ENCODE results near the gene SLC6A9.

SLC6A9 gene

GRCh38 chr1:44049839-44050238, 18.6 kb upstream of the SLC6A9 start:
- in situ Hi-C loops (cut with MboI; ENCODE audit: low sequenced_read_pairs), result loop anchor here (10.0 to 25.0 kb wide), 2 partner anchors 288 to 515 kb away; partner anchors contain the start of gene PTPRF

DNA sequence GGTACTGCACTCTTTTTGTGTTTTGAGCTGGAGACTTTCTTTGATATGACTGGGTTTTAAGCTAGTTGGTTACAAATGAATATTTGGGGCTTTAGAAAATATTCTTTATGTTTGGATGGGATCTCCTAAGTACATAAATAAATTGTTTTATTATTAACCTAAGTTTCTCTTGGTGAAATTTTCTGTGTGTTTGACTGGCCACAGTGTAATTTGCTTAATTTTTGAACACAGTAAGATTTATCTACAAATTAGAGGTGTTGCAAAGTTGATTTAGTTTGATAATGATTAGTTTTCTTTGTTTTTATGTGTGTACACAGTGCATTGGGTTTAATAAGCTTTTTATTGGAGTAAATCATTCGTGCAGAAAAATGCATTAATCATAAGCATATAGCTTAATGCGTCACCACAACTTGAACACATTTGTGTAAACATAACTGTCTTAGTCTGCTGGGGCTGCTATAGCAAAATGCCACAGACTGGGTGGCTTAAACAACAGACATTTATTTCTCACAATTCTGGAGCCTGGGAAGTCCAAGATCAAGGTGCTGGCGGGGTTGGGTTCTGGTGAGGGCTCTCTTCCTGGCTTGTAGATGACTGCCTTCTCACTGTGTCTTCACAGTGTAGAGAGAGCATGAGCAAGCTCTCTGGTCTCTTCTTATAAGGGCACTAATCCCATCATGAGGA, 17.4 kb upstream of the SLC6A9 start:
- in situ Hi-C loops (cut with MboI; ENCODE audit: low sequenced_read_pairs), result loop anchor here (10.0 to 25.0 kb wide), 2 partner anchors 286 to 514 kb away; partner anchors contain the start of gene PTPRF

DNA sequence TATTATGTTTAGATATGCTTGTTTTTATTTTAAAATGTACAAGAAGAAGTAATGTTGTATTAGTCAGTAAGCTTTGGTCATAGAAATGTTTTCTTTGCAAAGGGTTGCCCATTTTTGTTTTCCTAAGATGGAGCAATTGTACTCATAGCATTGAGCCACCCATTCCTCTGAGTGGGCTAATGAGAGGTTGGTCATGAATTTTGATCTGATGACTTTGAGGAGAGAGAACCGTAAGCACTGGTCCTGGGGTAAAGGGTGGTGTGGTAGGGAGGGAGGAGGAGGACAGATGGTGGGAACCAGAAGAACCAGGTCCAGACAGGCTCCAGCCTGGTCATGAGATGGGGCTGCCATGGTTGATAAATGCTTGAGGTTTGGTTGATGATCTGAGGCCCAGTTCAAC, 15.9 kb upstream of the SLC6A9 start:
- in situ Hi-C loops (cut with MboI; ENCODE audit: low sequenced_read_pairs), result loop anchor here (10.0 to 25.0 kb wide), 2 partner anchors 285 to 512 kb away; partner anchors contain the start of gene PTPRF

DNA sequence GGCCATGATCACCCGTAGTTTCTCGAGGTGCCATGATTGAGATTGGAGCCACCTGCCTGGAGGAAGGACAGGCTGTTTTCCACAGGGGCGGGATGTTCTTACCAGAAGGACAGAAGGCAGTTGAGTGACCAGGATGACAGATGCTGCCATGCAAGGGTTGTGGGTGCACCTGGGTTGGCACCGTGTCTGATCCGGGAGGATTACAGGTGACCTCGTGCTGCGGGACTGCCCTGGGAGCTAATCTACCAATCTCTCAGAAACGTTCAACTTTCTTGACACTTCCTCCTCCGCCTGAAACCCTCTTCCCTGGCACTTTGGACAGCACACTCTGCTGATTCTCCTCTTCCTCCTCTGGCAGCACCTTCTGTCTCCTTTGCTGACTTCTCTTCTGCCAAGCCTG, 13.8 kb upstream of the SLC6A9 start:
- in situ Hi-C loops (cut with MboI; ENCODE audit: low sequenced_read_pairs), result loop anchor here (10.0 to 25.0 kb wide), 2 partner anchors 283 to 510 kb away; partner anchors contain the start of gene PTPRF

DNA sequence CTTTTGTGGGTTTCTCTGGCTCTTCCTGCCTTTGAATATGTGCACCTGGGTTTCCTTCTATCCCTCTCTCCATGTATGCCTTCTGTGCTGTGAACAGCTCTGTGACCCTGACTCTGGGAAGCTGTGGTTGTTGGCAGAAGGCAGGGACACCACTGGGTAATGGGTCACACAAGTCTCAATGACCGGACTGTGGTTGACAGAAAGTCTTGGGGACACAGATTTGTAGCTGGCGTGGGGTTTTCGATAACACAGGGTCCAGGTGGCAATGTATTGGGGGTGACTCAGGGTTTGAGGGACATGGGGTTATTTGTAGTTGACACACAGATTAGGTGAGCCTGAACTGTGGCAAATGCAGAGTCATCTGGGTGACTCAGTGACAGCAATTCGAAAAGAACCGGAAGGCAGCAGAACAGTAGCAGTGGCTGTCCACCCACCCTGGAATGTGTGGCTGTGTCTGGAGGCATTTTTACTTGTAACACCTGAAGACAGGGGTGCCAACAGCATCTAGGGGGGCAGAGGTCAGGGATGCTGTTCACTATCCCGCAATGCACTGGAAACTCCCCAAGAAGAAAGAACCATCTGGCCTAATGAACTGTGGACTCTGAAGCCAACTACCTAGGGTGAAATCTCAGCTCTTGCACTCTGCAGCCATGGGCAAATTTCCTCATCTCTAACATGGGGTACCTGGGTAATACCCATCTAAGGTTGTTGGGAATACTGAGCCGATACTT, 13.0 kb upstream of the SLC6A9 start:
- in situ Hi-C loops (cut with MboI; ENCODE audit: low sequenced_read_pairs), result loop anchor here (10.0 to 25.0 kb wide), 2 partner anchors 282 to 509 kb away; partner anchors contain the start of gene PTPRF

DNA sequence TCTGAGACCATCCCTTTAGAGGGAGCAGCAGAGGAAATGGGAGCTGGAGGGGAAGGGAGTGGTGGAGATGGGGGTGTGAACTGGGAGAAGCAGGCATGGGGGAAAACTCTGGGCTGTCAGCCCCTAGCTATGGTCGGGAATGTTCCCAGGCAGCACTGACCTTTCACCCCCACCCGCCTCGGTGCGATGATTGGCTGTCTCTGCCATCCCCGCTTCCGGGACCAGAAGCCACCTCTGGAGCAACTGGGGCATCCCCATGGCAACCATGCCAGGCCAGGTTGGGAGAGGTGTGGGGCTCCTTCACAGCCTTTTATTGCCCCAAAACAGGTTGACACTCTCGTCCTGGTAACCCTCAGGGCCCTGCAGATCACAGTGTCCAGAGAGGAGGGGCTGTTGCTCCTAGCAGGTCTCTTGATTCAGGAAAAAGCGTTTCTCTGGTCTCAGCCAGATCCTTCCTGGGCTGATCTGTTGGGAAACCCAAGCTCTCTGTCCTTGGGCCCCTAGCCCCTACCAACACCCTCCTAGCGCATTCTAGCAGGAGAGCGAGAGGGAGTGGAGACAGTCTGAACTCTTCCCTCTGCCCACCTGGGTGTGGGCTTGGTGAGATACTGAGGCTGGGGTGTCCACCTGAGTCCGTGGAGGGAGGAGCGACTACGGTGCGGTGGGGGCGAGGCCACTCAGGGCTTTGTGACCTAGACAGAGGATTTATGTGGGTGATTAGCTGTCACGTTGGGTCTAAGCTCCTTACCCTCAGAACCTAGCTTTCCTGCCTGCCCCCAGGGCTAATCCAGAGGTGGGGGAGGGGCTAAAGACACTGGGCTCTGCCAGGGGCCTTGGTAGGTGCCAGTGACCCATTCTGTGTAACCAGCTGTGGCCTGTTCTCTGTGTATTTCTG, 12.2 kb upstream of the SLC6A9 start:
- in situ Hi-C loops (cut with MboI; ENCODE audit: low sequenced_read_pairs), result loop anchor here (10.0 to 25.0 kb wide), 2 partner anchors 281 to 509 kb away; partner anchors contain the start of gene PTPRF

- in situ Hi-C loops (cut with MboI; ENCODE audit: low sequenced_read_pairs), result loop anchor here (10.0 to 25.0 kb wide), 2 partner anchors 279 to 506 kb away; partner anchors contain the start of gene PTPRF
These were observed 9.6 kb upstream of the SLC6A9 start for GRCh38 chr1:44040846-44041245.

GRCh38 chr1:44040418-44040817, 9.2 kb upstream of the SLC6A9 start:
- in situ Hi-C loops (cut with MboI; ENCODE audit: low sequenced_read_pairs), result loop anchor here (10.0 to 25.0 kb wide), 2 partner anchors 278 to 506 kb away; partner anchors contain the start of gene PTPRF

DNA sequence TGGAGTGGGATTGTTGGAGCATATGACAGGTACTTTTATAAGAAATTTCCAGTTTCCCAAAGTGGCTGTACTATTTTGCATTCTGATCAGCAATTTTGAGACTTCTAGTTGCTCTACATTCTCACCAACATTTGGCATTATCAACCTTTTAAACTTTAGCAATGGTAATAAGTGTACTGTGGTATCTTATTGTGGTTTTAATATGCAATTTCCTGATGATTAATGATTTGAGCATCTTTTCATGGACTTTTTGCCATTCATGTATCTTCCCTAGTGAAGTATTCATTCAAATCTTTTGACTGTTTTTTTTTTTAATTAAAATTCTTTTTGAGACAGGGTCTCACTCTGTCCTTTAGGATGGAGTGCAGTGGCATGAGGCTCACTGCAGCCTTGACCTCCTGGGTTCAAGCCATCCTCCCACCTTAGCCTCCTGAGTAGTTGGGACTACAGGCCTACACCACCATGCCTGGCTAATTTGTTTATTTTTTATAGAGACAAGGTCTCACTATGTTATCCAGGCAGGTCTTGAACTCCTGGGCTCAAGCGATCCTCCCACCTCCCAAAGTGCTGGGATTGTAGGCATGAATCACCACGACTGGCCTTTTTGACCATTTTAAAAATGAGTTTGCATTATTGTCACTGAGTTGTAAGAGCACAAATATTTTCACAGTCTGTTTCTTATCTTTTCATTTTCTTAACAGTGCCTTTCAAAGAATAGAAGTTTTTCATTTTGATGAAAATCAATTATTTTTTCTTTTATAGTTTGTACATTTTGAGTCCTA, 7.8 kb upstream of the SLC6A9 start:
- in situ Hi-C loops (cut with MboI; ENCODE audit: low sequenced_read_pairs), result loop anchor here (25.0 kb wide), 1 partner anchor 277 kb away; no protein-coding TSS in a partner anchor

- in situ Hi-C loops (cut with MboI; ENCODE audit: low sequenced_read_pairs), result loop anchor here (25.0 kb wide), 1 partner anchor 275 kb away; no protein-coding TSS in a partner anchor
These were observed 5.9 kb upstream of the SLC6A9 start for GRCh38 chr1:44037154-44037553.

GRCh38 chr1:44036409-44037139, 5.3 kb upstream of the SLC6A9 start:
- in situ Hi-C loops (cut with MboI; ENCODE audit: low sequenced_read_pairs), result loop anchor here (25.0 kb wide), 1 partner anchor 274 kb away; no protein-coding TSS in a partner anchor

GRCh38 chr1:44035726-44036408, 4.6 kb upstream of the SLC6A9 start:
- in situ Hi-C loops (cut with MboI; ENCODE audit: low sequenced_read_pairs), result loop anchor here (25.0 kb wide), 1 partner anchor 274 kb away; no protein-coding TSS in a partner anchor

- in situ Hi-C loops (cut with MboI; ENCODE audit: low sequenced_read_pairs), result loop anchor here (25.0 kb wide), 1 partner anchor 273 kb away; no protein-coding TSS in a partner anchor
These were observed 3.9 kb upstream of the SLC6A9 start for GRCh38 chr1:44034976-44035716.

GRCh38 chr1:44034423-44034822, 3.2 kb upstream of the SLC6A9 start:
- in situ Hi-C loops (cut with MboI; ENCODE audit: low sequenced_read_pairs), result loop anchor here (25.0 kb wide), 1 partner anchor 272 kb away; no protein-coding TSS in a partner anchor

DNA sequence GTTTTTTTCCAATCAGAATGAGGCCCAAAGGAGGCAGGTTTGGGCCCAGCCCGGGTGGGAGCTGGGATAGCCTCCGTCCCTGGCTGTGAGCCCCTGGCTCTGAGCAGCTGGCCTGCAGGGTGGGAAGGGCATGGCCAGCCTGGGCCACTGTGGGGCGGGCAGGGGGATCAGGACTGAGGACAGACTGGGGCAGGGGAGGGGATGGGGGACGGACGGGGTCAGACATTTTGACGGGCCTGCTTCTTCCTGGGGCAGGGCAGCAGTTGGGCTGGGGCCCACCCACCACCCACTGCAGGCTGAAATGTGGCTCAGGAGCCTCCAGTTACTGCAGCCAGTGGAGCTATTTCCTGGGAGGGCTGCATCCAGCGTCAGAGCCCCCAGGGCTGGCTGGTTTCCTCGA, 2.5 kb upstream of the SLC6A9 start:
- in situ Hi-C loops (cut with MboI; ENCODE audit: low sequenced_read_pairs), result loop anchor here (25.0 kb wide), 1 partner anchor 271 kb away; no protein-coding TSS in a partner anchor

GRCh38 chr1:44033041-44033575, 1.8 kb upstream of the SLC6A9 start:
- in situ Hi-C loops (cut with MboI; ENCODE audit: low sequenced_read_pairs), result loop anchor here (25.0 kb wide), 1 partner anchor 271 kb away; no protein-coding TSS in a partner anchor
